GM18505 (cell line): ENCODE results near the gene SFI1.

Source experiments
- ATAC-seq: cut with Tn5 transposase; IDR thresholded peaks from one replicate; pipeline ENCODE4 v1.9.1; 2021; ENCODE audit not compliant: unreplicated experiment
- POLR2A ChIP-seq: IDR thresholded peaks from 4 replicates; pipeline ENCODE4 v1.6.1; 2011; ENCODE audit warnings: borderline replicate concordance; ENCODE audit not compliant: insufficient read depth, insufficient read length; ENCODE audit errors: extremely low read depth

The SFI1 gene

DNA sequence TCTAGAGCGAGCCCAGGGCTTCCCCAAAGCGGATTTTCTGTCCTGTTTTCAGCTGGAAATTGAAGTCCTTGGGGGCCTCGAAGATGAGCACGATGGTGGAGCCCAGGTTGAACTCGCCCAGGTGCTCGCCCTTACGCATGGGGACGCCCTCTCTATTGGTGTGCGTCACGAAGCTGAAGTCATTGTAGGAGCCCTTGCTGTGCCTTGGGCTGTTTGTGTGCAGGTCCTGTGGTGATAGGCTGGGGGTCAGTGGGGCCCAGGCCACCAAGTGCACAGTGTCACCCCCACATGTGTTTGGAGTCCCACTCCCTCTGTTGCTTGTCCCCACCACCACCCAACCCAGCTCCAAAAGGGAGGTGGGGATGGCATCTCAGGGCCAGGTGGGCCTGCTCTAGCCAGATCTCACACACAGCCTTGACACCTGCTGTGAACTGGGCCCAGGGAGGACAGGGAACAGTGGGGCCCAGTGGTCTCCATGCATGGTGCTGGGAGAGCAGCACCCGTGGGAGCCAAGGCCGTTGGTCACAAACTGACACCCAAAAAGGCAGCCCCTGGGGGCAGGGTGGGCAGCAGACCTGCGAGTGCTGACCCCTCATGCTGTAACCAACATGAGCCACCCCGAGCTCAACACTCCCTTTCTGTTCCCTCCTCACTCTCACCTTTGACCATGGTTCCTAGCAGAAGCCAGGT is 123.4 kb downstream of the SFI1 start:
- peak; percentile 35 for TF ChIP-seq POLR2A
- ATAC-seq = no peak

- TF ChIP-seq POLR2A = no peak
- no peak for ATAC-seq
Measured at GRCh38 chr22:31620756-31621480, 124.6 kb downstream of the SFI1 start.

GRCh38 chr22:31621507-31622124 is 125.3 kb downstream of the SFI1 start:
- ATAC-seq = no peak

DNA sequence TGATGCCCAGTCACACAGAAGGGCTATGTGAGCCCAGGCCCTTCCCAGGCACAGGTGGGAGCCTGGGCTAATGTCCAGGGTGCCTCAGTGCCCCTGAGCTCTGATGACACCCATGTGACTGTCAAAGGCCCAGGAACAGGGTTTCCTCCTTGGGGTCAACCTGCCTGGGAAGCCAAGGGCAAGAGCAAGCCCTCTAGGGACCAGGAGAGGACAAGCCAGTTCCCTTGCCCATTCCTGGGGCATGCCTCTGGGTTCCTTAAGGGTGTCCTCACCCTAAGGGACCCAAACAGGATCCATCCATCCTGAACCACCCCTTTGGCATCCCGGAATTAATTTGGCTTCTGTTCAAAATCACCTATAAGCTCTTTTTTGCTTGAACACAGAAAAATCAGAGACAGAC is 126.6 kb downstream of the SFI1 start:
- no peak for TF ChIP-seq POLR2A
- no peak for ATAC-seq

More at GRCh38 chr22:31621507-31622124, 125.3 kb downstream of the SFI1 start:
- TF ChIP-seq POLR2A = no peak

DNA sequence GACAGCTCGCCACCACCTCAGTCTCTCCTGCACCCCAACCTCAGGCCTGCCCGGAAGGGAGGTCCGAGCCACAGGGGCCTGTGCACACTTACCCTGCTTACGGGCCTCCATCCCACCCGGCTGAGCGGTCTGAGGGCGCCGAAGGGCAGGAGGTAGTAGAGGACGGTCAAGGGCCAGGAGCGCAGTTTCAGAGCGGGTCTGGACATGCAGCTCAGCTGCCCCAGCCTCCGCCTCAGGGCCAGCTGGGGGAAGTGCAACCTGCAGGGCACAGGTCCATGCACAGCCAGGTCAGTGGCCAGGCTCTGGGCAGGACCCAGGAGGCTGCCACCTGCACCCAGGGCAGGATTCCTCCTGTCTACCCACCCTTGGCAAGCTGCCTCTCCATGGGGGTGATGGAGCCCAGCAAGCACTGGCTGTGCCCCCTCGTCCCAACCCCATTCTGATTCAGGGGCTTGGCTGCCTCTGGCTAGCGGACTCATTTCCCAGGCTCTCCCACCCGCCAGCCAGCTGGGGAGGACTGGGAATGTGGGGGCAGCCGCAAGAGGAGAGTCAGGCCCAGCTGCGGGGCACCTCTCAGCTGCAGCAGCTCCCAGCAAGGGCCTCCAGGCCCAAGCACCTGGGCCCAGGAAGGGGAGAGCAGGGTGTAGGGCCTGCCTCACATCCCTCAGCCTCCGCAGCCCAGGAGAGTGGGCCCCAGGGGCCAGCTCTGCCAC is 127.4 kb downstream of the SFI1 start:
- ATAC-seq = no peak
- peak; percentile 31 for TF ChIP-seq POLR2A

DNA sequence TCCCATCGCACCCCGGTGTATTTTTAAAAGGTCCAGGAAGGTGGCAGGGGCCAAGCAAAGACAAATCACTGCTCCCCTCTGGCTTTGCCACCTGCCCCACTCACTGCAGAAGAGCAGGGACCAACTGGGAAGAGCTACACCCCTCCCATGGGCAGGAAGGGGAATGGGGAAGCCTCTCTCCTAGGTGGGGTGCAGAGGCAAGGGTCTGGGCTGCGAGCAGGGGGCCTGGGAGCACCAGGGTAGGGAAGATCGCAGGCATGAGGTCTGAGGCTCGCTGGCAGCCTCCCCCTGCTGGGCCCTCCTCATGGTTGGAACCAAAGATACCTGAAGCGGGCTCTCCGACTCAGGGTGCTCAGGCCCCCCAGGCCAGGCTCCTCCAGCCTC is 128.9 kb downstream of the SFI1 start:
- ATAC-seq = no peak
- TF ChIP-seq POLR2A = no peak

- TF ChIP-seq POLR2A = peak; percentile 25
- no peak for ATAC-seq
Measured at GRCh38 chr22:31625661-31626426, 129.5 kb downstream of the SFI1 start.

- TF ChIP-seq POLR2A = no peak
- ATAC-seq = no peak
Measured at GRCh38 chr22:31626427-31627150, 130.3 kb downstream of the SFI1 start.

GRCh38 chr22:31627223-31627731 is 130.9 kb downstream of the SFI1 start:
- TF ChIP-seq POLR2A = no peak
- ATAC-seq = no peak

- TF ChIP-seq POLR2A = no peak
- no peak for ATAC-seq
Measured at GRCh38 chr22:31628362-31628761, 132.0 kb downstream of the SFI1 start.

- TF ChIP-seq POLR2A = no peak
- no peak for ATAC-seq
Measured at GRCh38 chr22:31628969-31629708, 132.8 kb downstream of the SFI1 start.
